ENCODE results near the gene GAGE10. TPM values are rescaled to one million over a fixed set of nuclear protein-coding genes. Genes with fewer than 3 reads are reported as not detected.
A peak's percentile ranks its signal among the peaks of the same experiment; 100 is the strongest.

Gene GAGE10
- total RNA-seq, 4 donors from 2014 or later: not detected

GRCh38 chrX:49286136-49286535 is 17.3 kb upstream of the GAGE10 start:
- Histone ChIP-seq H3K9me3 (no peaks in the 10 kb centered on the region), H3K36me3 (no peaks in the 10 kb centered on the region), H3K27ac (no peak overlapping the region), H3K27me3 (no peaks in the 10 kb centered on the region), H3K4me1 (no peaks in the 10 kb centered on the region), H3K4me3 (no peak overlapping the region)
- intact Hi-C loops (cut with DNase I; ENCODE audit: low total_unique reads): no loop called here
- no peak for TF ChIP-seq CTCF (IDR thresholded peaks at IDR 0.05)
- no peak for TF ChIP-seq POLR2A (IDR thresholded peaks at IDR 0.05)
- DNase-seq: no peak

- Histone ChIP-seq H3K4me3 (no peak overlapping the region), H3K9me3 (no peaks in the 10 kb centered on the region), H3K27ac (no peak overlapping the region), H3K4me1 (no peaks in the 10 kb centered on the region), H3K27me3 (no peaks in the 10 kb centered on the region), H3K36me3 (no peaks in the 10 kb centered on the region)
- DNase-seq: no peak
- no peak for TF ChIP-seq CTCF (IDR thresholded peaks at IDR 0.05)
- TF ChIP-seq POLR2A (IDR thresholded peaks at IDR 0.05): no peak
- intact Hi-C loops (cut with DNase I; ENCODE audit: low total_unique reads): no loop called here
These were observed 16.9 kb upstream of the GAGE10 start for GRCh38 chrX:49286581-49286980.

DNA sequence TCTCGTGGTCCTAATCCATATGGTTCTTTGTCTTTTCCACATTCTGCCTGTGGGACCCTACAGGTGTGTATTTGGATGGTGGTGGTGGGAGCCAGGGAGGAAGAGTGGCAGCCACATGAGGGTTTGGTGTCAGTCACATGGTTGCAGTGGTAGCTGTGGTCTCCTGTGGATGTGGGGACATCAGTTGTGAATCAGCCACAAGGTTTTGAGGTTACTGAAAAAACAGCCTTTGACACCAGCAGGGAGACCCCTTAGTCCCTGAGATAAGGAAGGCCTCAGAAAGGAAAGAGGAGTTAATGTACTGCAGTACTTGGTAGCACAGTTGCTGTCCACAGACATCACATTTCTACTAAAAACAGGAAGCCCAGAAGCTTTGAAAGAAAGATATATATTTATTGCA is 15.8 kb upstream of the GAGE10 start:
- Histone ChIP-seq H3K4me3 (no peak overlapping the region), H3K27ac (no peak overlapping the region), H3K27me3 (no peaks in the 10 kb centered on the region), H3K9me3 (no peaks in the 10 kb centered on the region), H3K4me1 (no peaks in the 10 kb centered on the region), H3K36me3 (no peaks in the 10 kb centered on the region)
- TF ChIP-seq POLR2A (IDR thresholded peaks at IDR 0.05) (no peak), CTCF (IDR thresholded peaks at IDR 0.05) (no peak)
- DNase-seq: no peak
- intact Hi-C loops (cut with DNase I; ENCODE audit: low total_unique reads): no loop called here

DNA sequence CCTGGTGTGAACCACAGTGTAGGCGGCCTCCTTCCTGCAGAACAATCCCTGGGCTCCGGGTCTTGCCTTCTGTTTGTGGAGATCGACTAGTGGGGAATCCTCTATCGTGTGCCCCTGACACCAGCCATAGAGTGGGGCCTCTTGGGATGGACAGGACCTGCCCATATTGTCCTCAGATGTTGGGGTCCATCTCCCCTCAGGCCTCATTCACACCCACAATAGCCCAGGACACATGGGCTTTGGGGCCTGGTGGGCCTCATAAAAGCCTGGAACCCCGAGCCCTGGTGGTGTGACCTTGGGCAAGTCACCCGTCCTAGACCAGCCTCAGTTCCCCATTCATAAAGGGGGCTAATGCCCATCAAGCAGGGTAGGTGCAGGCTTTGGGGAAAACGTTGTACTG is 13.2 kb upstream of the GAGE10 start:
- Histone ChIP-seq H3K4me3 (no peak overlapping the region), H3K36me3 (no peaks in the 10 kb centered on the region), H3K9me3 (no peaks in the 10 kb centered on the region), H3K27me3 (no peaks in the 10 kb centered on the region), H3K4me1 (no peaks in the 10 kb centered on the region), H3K27ac (no peak overlapping the region)
- TF ChIP-seq POLR2A (IDR thresholded peaks at IDR 0.05) (no peak), CTCF (IDR thresholded peaks at IDR 0.05) (no peak)
- intact Hi-C loops (cut with DNase I; ENCODE audit: low total_unique reads): no loop called here
- no peak for DNase-seq

GRCh38 chrX:49291615-49292337 is 11.7 kb upstream of the GAGE10 start:
- H3K36me3 ChIP-seq: no peaks in the 10 kb centered on the region
- H3K27ac ChIP-seq: no peak overlapping the region
- no peak overlapping the region for H3K4me3 ChIP-seq
- no peaks in the 10 kb centered on the region for H3K9me3 ChIP-seq
- H3K4me1 ChIP-seq: no peaks in the 10 kb centered on the region
- intact Hi-C loops (cut with DNase I; ENCODE audit: low total_unique reads): no loop called here
- DNase-seq: peak; percentile 52 to 54
- H3K27me3 ChIP-seq: no peaks in the 10 kb centered on the region
- peak; percentile 44 to 67 (median 44) for TF ChIP-seq CTCF (IDR thresholded peaks at IDR 0.05)
- TF ChIP-seq POLR2A (IDR thresholded peaks at IDR 0.05): no peak

Data from uterus (tissue), 4 donors.